A549 treated with Hydrocortisone at 1 μM for 4 hours (cell line): ENCODE data around the gene EEF1B2. TPM values are rescaled to one million over a fixed set of nuclear protein-coding genes. Genes with fewer than 3 reads are reported as not detected.

Experiments
- total RNA-seq: library from RNA; stranded (reverse); fragments of 200-300 nt; extraction: Qiagen RNA extraction; gene quantifications from 5 replicates; pipeline ENCODE4 v1.2.3, GENCODE V29; 2022

The EEF1B2 gene
- total RNA-seq, result 1,039 to 1,164 TPM (median 1,070 TPM) in 5 replicates

GRCh38 chr2:206159346-206160124 lies at the start of gene EEF1B2, which contains the start of gene NDUFS1:
EEF1B2 (plus strand) TSS chr2:206159895; CDS start chr2:206159980, 85 bp downstream.
NDUFS1 (minus strand) TSS chr2:206159444; CDS start chr2:206153678, 5,766 bp downstream.

Other genes with a start within 250 kb of the EEF1B2 start
- 1.3 to 2.1 TPM (median 1.6 TPM) in 5 replicates for gene INO80D, start 73.7 kb upstream of the EEF1B2 start, total RNA-seq
- gene NDUFS1, start 451 bp upstream of the EEF1B2 start, total RNA-seq, result 54.7 to 81.5 TPM (median 66.4 TPM) in 5 replicates
- 0.74 to 1.6 TPM (median 1.2 TPM) in 5 replicates for gene ZDBF2, start 114.8 kb downstream of the EEF1B2 start, total RNA-seq